A549 (cell line): ENCODE results near the gene PZP. TPM values are rescaled to one million over a fixed set of nuclear protein-coding genes. Genes with fewer than 3 reads are reported as not detected.

ENCODE experiments used
- polyA plus RNA-seq, 4 experiments: library from polyadenylated mRNA; depleted of rRNA in 3 of 4; stranded (reverse); fragments of >200 nt; fragmentation: RNase III in 1 of 4; extraction: RNeasy Plus Mini Kit Qiagen cat#74134 plus additional on column Dnase treatment in 1 of 4; gene quantifications; 2 replicates in 3 of 4; 3 replicates in 1 of 4; pipeline ENCODE4 v1.2.3, GENCODE V29; 2011 to 2017

The PZP gene
- polyA plus RNA-seq, 2 of the 4 experiments (the other 2 are of a cell fraction): not detected

Other genes with a start within 250 kb of the PZP start
- 7.5 and 9.4 TPM in 2 replicates for gene KLRG1, start 218.8 kb downstream of the PZP start, polyA plus RNA-seq (2011; rRNA removed)
- 3.8 to 5.1 TPM (median 4.8 TPM) in 3 replicates for gene KLRG1, start 218.8 kb downstream of the PZP start, polyA plus RNA-seq (2017; fragmentation: RNase III; extraction: RNeasy Plus Mini Kit Qiagen cat#74134 plus additional on column Dnase treatment)
- 0.01 TPM in 1 of 2 replicates, not detected in the other for gene A2M, start 92.5 kb downstream of the PZP start, polyA plus RNA-seq (2011; rRNA removed)
- not detected in 3 replicates for gene A2M, start 92.5 kb downstream of the PZP start, polyA plus RNA-seq (2017; fragmentation: RNase III; extraction: RNeasy Plus Mini Kit Qiagen cat#74134 plus additional on column Dnase treatment)